ENCODE measurements around the gene CACNA1C.

GRCh38 chr12:2633176-2633824 is 580.5 kb downstream of the CACNA1C start:
- TF ChIP-seq CTCF (IDR thresholded peaks at IDR 0.05) (no peak), POLR2A (IDR thresholded peaks at IDR 0.05) (no peak), EP300 (IDR thresholded peaks at IDR 0.05) (no peak)

Measured in upper lobe of left lung (tissue), 4 donors.